Activated CD4-positive, alpha-beta T cell treated with anti-CD3 and anti-CD28 coated beads, Interleukin-2, amount 50 U/mL, for 48 hours (primary cell): ENCODE results near the gene SUN2.

Experiments used
- DNase-seq, 2 experiments: peaks; one replicate each; pipeline ENCODE4 v3.0.0-alpha.2; 2020

SUN2 gene

GRCh38 chr22:38777087-38777671 lies 21.4 kb upstream of the SUN2 start:
- no peak for DNase-seq

- no peak for DNase-seq
These were observed 20.3 kb upstream of the SUN2 start for GRCh38 chr22:38776086-38776485.

GRCh38 chr22:38775656-38776055 lies 19.9 kb upstream of the SUN2 start:
- no peak for DNase-seq

GRCh38 chr22:38774496-38775166 lies 18.8 kb upstream of the SUN2 start:
- no peak for DNase-seq

GRCh38 chr22:38773363-38773946 lies 17.7 kb upstream of the SUN2 start:
- no peak for DNase-seq

GRCh38 chr22:38772623-38772873 lies 16.8 kb upstream of the SUN2 start:
- DNase-seq, result no peak

- DNase-seq, result no peak
These were observed 14.6 kb upstream of the SUN2 start for GRCh38 chr22:38770257-38770949.

GRCh38 chr22:38768036-38768435 lies 12.2 kb upstream of the SUN2 start:
- no peak for DNase-seq

- DNase-seq, result no peak
These were observed 11.5 kb upstream of the SUN2 start for GRCh38 chr22:38767313-38767712.

- peak; percentile 43 to 57 for DNase-seq
These were observed 10.4 kb upstream of the SUN2 start for GRCh38 chr22:38766076-38766777.

- DNase-seq, result no peak
These were observed 6.8 kb upstream of the SUN2 start for GRCh38 chr22:38762551-38762983.

GRCh38 chr22:38761202-38762162 lies 5.7 kb upstream of the SUN2 start:
- DNase-seq, result no peak

GRCh38 chr22:38760477-38761201 lies 4.8 kb upstream of the SUN2 start:
- DNase-seq, result no peak

GRCh38 chr22:38759005-38759404 lies 3.2 kb upstream of the SUN2 start:
- DNase-seq, result no peak

- peak; percentile 76 to 79 for DNase-seq
These were observed 2.6 kb upstream of the SUN2 start for GRCh38 chr22:38758276-38758945.

GRCh38 chr22:38757464-38757757 lies 1.6 kb upstream of the SUN2 start:
- DNase-seq, result no peak

GRCh38 chr22:38756711-38757463 lies 1.1 kb upstream of the SUN2 start:
- peak; percentile 43 to 57 for DNase-seq

GRCh38 chr22:38755155-38755910 lies 465 bp downstream of the SUN2 start:
- DNase-seq, result peak; percentile 64 to 69

GRCh38 chr22:38754751-38755154 lies 1.0 kb downstream of the SUN2 start:
- peak; percentile 57 to 67 for DNase-seq
